Right kidney (tissue), 1 donor: ENCODE results near the gene RAB10.

Experiments used
- DNase-seq: peaks from one replicate; pipeline ENCODE4 v3.0.0-alpha.2; 2016

RAB10 gene

GRCh38 chr2:26178746-26179436, 145.0 kb downstream of the RAB10 start:
- DNase-seq: peak; percentile 63

- no peak for DNase-seq
Observed at GRCh38 chr2:26179446-26179913, 145.6 kb downstream of the RAB10 start.

- DNase-seq: no peak
Observed at GRCh38 chr2:26182441-26182840, 148.6 kb downstream of the RAB10 start.

- DNase-seq: no peak
Observed at GRCh38 chr2:26182887-26183630, 149.2 kb downstream of the RAB10 start.

GRCh38 chr2:26184121-26184520, 150.2 kb downstream of the RAB10 start:
- no peak for DNase-seq

GRCh38 chr2:26184555-26185303, 150.8 kb downstream of the RAB10 start:
- DNase-seq: peak; percentile 90

- DNase-seq: no peak
Observed at GRCh38 chr2:26185304-26185928, 151.5 kb downstream of the RAB10 start.

- DNase-seq: no peak
Observed at GRCh38 chr2:26185954-26186770, 152.3 kb downstream of the RAB10 start.
